ENCODE results near the gene FHIP1B. TPM values are rescaled to one million over a fixed set of nuclear protein-coding genes. Genes with fewer than 3 reads are reported as not detected.

FHIP1B gene
- total and polyA plus RNA-seq, 8 donors: 34.9 to 69.0 (median 55.7) TPM

DNA sequence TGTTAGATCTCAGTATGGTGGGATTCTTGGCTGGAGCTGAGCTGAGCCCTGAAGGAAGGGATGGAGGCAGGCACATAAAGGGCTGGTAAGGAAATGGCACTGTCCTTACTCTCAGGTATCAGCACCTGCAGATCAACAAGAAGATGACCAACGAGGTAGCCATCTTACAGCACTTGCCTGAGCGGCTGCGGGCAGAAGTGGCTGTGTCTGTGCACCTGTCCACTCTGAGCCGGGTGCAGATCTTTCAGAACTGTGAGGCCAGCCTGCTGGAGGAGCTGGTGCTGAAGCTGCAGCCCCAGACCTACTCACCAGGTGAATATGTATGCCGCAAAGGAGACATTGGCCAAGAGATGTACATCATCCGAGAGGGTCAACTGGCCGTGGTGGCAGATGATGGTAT, 6.9 kb upstream of the FHIP1B start:
- Histone ChIP-seq H3K36me3 (no peaks in the 10 kb centered on the region), H3K4me3 (no peak overlapping the region), H3K27ac (no peak overlapping the region), H3K4me1 (peaks cover 0 to 13% of the 10 kb centered on the region in 2 donors), H3K9me3 (no peaks in the 10 kb centered on the region), H3K27me3 (no peaks in the 10 kb centered on the region)
- TF ChIP-seq, protein P1, sequence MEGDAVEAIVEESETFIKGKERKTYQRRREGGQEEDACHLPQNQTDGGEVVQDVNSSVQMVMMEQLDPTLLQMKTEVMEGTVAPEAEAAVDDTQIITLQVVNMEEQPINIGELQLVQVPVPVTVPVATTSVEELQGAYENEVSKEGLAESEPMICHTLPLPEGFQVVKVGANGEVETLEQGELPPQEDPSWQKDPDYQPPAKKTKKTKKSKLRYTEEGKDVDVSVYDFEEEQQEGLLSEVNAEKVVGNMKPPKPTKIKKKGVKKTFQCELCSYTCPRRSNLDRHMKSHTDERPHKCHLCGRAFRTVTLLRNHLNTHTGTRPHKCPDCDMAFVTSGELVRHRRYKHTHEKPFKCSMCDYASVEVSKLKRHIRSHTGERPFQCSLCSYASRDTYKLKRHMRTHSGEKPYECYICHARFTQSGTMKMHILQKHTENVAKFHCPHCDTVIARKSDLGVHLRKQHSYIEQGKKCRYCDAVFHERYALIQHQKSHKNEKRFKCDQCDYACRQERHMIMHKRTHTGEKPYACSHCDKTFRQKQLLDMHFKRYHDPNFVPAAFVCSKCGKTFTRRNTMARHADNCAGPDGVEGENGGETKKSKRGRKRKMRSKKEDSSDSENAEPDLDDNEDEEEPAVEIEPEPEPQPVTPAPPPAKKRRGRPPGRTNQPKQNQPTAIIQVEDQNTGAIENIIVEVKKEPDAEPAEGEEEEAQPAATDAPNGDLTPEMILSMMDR (IDR thresholded peaks at IDR 0.05): no peak
- ATAC-seq (no peak), DNase-seq (no peak)
- intact Hi-C loops (cut with DNase I): no loop called here

DNA sequence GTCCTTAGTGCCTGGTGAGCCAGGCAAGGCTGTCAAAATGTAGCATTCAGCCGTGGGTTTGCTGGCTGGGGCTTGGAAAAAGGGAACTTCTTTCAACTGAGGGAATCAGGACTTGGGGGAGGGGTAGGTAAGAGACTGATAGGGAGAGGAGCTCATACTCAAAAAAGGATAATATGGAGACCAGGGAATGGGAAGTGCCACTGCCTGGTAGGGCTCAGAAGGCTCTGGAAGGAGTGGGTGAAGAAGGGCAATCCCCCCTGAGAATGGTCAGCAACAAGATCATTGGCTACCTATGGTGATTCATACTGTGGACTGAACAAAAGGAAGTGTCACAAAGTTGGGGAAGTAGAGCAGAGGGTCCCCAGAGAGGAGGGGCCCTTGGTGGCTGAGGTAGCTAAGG, 6.3 kb upstream of the FHIP1B start:
- intact Hi-C loops (cut with DNase I): no loop called here
- H3K4me1 ChIP-seq: peaks cover 0 to 13% of the 10 kb centered on the region in 2 donors
- no peak for ATAC-seq
- TF ChIP-seq, protein P1 (IDR thresholded peaks at IDR 0.05): no peak
- peak overlapping the region in 1 of 2 donors; percentile 23 for H3K27ac ChIP-seq
- H3K9me3 ChIP-seq: no peaks in the 10 kb centered on the region
- H3K27me3 ChIP-seq: no peaks in the 10 kb centered on the region
- no peak overlapping the region for H3K4me3 ChIP-seq
- no peaks in the 10 kb centered on the region for H3K36me3 ChIP-seq
- no peak for DNase-seq

DNA sequence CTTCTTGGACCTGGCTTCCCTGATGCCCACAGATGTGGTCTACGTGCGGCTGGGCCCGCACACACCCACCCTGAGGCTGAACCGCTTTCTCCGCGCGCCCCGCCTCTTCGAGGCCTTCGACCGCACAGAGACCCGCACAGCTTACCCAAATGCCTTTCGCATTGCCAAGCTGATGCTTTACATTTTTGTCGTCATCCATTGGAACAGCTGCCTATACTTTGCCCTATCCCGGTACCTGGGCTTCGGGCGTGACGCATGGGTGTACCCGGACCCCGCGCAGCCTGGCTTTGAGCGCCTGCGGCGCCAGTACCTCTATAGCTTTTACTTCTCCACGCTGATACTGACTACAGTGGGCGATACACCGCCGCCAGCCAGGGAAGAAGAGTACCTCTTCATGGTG, 5.7 kb upstream of the FHIP1B start:
- Histone ChIP-seq H3K4me3 (no peak overlapping the region), H3K27me3 (no peaks in the 10 kb centered on the region), H3K4me1 (peaks cover 0 to 17% of the 10 kb centered on the region in 2 donors), H3K36me3 (no peaks in the 10 kb centered on the region), H3K9me3 (no peaks in the 10 kb centered on the region), H3K27ac (peak overlapping the region in 1 of 2 donors; percentile 23)
- ATAC-seq (no peak), DNase-seq (peak in 1 of 4 donors; percentile 65)
- intact Hi-C loops (cut with DNase I): no loop called here
- TF ChIP-seq, protein P1 (IDR thresholded peaks at IDR 0.05): no peak

DNA sequence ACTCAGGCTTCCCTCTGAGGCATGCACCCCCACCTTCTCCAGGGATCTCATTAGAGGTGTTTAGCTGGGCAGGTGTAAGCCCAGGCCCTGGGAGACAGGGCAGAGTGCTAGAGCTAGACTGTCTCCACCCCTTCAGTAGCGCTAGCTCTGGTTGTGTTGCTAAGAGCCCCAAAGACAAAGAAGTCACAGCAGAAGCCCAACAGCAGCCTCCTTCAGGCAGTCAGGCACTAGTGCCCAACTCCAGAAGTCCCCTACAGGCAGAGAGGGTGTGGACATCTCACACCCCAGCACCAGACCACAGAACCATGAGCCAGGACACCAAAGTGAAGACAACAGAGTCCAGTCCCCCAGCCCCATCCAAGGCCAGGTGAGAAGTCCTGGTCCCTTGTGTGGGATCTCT, 4.5 kb upstream of the FHIP1B start, which contains the start of gene CNGA4:
TSS of gene CNGA4 (plus strand) at position 188 of the 400 bp plus-strand sequence. CDS start at position 306, 118 bp downstream.
- DNase-seq (no peak), ATAC-seq (no peak)
- H3K27me3 ChIP-seq: no peaks in the 10 kb centered on the region
- H3K4me1 ChIP-seq: peaks cover 0 to 20% of the 10 kb centered on the region in 2 donors
- intact Hi-C loops (cut with DNase I): no loop called here
- no peaks in the 10 kb centered on the region for H3K36me3 ChIP-seq
- TF ChIP-seq, protein P1 (IDR thresholded peaks at IDR 0.05): no peak
- no peak within 1 kb of the TSS for H3K4me3 ChIP-seq
- H3K27ac ChIP-seq: no peak within 1 kb of the TSS
- no peaks in the 10 kb centered on the region for H3K9me3 ChIP-seq

DNA sequence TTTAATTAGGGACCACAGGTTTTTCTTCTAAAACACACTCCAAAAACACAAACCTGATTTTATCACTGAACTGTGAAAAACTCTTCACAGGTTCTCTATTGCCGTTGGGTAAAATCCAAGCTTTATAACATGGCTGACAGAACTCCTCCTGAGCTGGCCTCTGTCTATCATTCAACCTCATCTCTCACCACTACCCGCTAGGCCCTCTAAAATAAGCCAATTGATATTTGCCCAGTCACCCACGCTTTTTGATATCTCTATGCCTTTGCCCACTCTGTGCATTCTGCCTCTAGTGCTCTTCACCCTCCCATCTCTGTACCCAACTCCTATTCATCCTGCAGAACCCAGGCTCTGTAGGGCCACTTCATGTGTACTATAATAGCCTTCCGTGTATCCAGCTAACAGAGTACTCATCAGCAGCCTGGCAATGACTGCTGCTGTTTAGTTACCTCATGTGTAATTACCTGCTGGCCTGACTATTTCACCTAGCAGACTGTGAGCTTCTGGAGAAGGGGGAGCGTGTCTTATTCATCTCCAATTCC, 3.4 kb upstream of the FHIP1B start:
- DNase-seq (no peak), ATAC-seq (no peak)
- Histone ChIP-seq H3K27ac (no peak overlapping the region), H3K4me3 (no peak overlapping the region), H3K27me3 (no peaks in the 10 kb centered on the region), H3K4me1 (peaks cover 0 to 31% of the 10 kb centered on the region in 2 donors), H3K9me3 (no peaks in the 10 kb centered on the region), H3K36me3 (no peaks in the 10 kb centered on the region)
- intact Hi-C loops (cut with DNase I): no loop called here
- TF ChIP-seq, protein P1 (IDR thresholded peaks at IDR 0.05): no peak
